ENCODE results near the gene TMEM221.

DNA sequence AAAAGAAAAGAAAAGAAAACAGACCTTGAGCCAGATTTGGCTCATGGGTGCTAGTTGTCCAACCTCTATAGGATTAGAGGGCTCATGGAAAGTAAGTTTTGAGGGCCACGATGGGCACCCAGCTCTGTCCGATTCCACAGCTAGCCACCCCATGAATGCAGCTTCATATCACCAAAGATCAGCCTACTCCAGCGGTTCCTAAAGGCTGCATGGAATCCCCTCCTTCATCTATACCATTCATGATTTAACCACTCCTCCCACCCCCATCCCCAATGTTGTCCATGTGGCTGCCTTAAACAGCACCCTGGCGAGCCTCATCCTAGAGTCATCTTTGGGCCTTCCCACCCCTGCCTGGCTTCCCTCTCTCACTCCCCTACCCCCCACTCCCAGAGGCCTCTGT is 26.5 kb downstream of the TMEM221 start:
- TF ChIP-seq EP300 (IDR thresholded peaks at IDR 0.05) = no peak
- TF ChIP-seq CTCF (IDR thresholded peaks at IDR 0.05) = no peak

All from tibial nerve (tissue), 4 donors.